Measurements from ENCODE around the gene PRXL2B. TPM values are rescaled to one million over a fixed set of nuclear protein-coding genes. Genes with fewer than 3 reads are reported as not detected.

Gene PRXL2B
- total and polyA plus RNA-seq, 7 donors = 0.97 to 3.9 (median 2.6) TPM

DNA sequence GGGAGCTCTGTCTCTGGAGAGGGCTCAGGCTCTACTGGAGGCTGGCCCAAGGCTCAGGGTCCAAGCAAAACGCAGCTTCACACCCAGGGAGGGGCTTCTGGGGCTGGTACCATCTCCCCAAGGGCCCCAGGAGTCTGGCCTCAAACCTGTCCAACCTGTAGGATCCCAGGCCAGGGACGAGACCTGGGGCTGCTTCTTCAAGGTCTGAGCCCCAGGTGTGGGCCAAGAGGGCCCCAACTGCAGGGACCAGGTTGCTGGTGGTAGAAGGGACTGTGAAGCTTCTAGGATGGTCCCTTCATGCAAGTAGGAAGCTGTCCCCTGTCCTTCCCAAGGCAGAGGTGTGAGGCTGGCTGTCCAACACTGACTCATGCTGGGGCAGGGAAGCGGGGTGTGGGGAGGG is 54.0 kb downstream of the PRXL2B start:
- DNase-seq = no peak
- H3K36me3 ChIP-seq (ENCODE audit: insufficient read depth in 1 of 2, low read depth in 1 of 2) = no peaks in the 10 kb centered on the region
- 81 to 87% (median 84%) methylated on average over 3 of the region's 3 CpGs for WGBS, 3 donors
- H3K27me3 ChIP-seq (ENCODE audit: insufficient read depth in 3 of 3, low read length in 2 of 3) = peaks cover 0 to 47% (median 31%) of the 10 kb centered on the region in 3 donors
- no peak overlapping the region for H3K4me3 ChIP-seq
- H3K27ac ChIP-seq = no peak overlapping the region
- TF ChIP-seq, protein P1, sequence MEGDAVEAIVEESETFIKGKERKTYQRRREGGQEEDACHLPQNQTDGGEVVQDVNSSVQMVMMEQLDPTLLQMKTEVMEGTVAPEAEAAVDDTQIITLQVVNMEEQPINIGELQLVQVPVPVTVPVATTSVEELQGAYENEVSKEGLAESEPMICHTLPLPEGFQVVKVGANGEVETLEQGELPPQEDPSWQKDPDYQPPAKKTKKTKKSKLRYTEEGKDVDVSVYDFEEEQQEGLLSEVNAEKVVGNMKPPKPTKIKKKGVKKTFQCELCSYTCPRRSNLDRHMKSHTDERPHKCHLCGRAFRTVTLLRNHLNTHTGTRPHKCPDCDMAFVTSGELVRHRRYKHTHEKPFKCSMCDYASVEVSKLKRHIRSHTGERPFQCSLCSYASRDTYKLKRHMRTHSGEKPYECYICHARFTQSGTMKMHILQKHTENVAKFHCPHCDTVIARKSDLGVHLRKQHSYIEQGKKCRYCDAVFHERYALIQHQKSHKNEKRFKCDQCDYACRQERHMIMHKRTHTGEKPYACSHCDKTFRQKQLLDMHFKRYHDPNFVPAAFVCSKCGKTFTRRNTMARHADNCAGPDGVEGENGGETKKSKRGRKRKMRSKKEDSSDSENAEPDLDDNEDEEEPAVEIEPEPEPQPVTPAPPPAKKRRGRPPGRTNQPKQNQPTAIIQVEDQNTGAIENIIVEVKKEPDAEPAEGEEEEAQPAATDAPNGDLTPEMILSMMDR (IDR thresholded peaks at IDR 0.05) = no peak
- H3K9me3 ChIP-seq = no peaks in the 10 kb centered on the region
- no peak for ATAC-seq
- intact Hi-C loops (cut with DNase I) = loop anchor here in 1 of 2 donors (10.0 kb wide), 1 partner anchor 226 kb away; the partner anchor contains the start of gene PEX10
- H3K4me1 ChIP-seq = no peaks in the 10 kb centered on the region

Other genes starting within 250 kb of the PRXL2B start
- gene MORN1, start 195.2 kb upstream of the PRXL2B start, total RNA-seq = 1 to 10 TPM; 3.6 to 6.3 (median 4.5) TPM
- gene MORN1, start 195.2 kb upstream of the PRXL2B start, polyA plus RNA-seq = 1 to 10 TPM; 1.2 to 7.3 (median 3.1) TPM
- 10 to 100 TPM; 71.1 to 97.6 (median 86.7) TPM for gene RER1, start 194.9 kb upstream of the PRXL2B start, total RNA-seq
- gene RER1, start 194.9 kb upstream of the PRXL2B start, polyA plus RNA-seq = 100 to 1,000 TPM in 1 of 3 donors, 10 to 100 TPM in 2; 68.8 to 119 (median 91.3) TPM
- gene PEX10, start 174.2 kb upstream of the PRXL2B start, total RNA-seq = 10 to 100 TPM; 14.1 to 19.7 (median 17.1) TPM
- gene PEX10, start 174.2 kb upstream of the PRXL2B start, polyA plus RNA-seq = 10 to 100 TPM; 12.6 to 18.4 (median 16.2) TPM
- gene PLCH2, start 110.5 kb upstream of the PRXL2B start, total RNA-seq = under 1 TPM; 0.04 to 0.60 (median 0.13) TPM
- under 1 TPM in 2 of 3 donors, not detected in 1; 0.05 to 0.12 TPM for gene PLCH2, start 110.5 kb upstream of the PRXL2B start, polyA plus RNA-seq
- 10 to 100 TPM; 29.0 to 45.1 (median 35.3) TPM for gene PANK4, start 60.2 kb upstream of the PRXL2B start, total RNA-seq
- gene PANK4, start 60.2 kb upstream of the PRXL2B start, polyA plus RNA-seq = 10 to 100 TPM; 30.3 to 32.4 (median 31.9) TPM
- under 1 TPM; 0.18 to 0.77 (median 0.45) TPM for gene HES5, start 56.5 kb upstream of the PRXL2B start, total RNA-seq
- gene HES5, start 56.5 kb upstream of the PRXL2B start, polyA plus RNA-seq = under 1 TPM in 2 of 3 donors, not detected in 1; 0.13 to 0.14 TPM
- gene TNFRSF14, start 30.4 kb upstream of the PRXL2B start, total RNA-seq = 10 to 100 TPM in 2 of 4 donors, 1 to 10 TPM in 2; 6.2 to 10.6 (median 8.9) TPM
- 10 to 100 TPM in 1 of 3 donors, 1 to 10 TPM in 2; 6.6 to 10.8 (median 8.2) TPM for gene TNFRSF14, start 30.4 kb upstream of the PRXL2B start, polyA plus RNA-seq
- gene MMEL1, start 46.2 kb downstream of the PRXL2B start, total RNA-seq = under 1 TPM in 2 of 4 donors, not detected in 2; 0.58 to 0.89 TPM
- gene MMEL1, start 46.2 kb downstream of the PRXL2B start, polyA plus RNA-seq = under 1 TPM; 0.08 to 0.21 (median 0.16) TPM
- gene TTC34, start 214.9 kb downstream of the PRXL2B start, total RNA-seq = under 1 TPM; 0.04 to 0.15 (median 0.06) TPM
- under 1 TPM; 0.01 to 0.03 (median 0.01) TPM for gene TTC34, start 214.9 kb downstream of the PRXL2B start, polyA plus RNA-seq

Measured in psoas muscle (tissue), 8 donors.